ENCODE data around the gene PPP4C. TPM values are rescaled to one million over a fixed set of nuclear protein-coding genes. Genes with fewer than 3 reads are reported as not detected.

PPP4C gene
- total RNA-seq, 1 donor, result 178 TPM

GRCh38 chr16:30131869-30132475 is 56.2 kb downstream of the PPP4C start:
- Histone ChIP-seq H2AFZ (ENCODE audit: low read length) (no peak overlapping the region), H3K4me1 (ENCODE audit: insufficient read depth, low read length) (no peaks in the 10 kb centered on the region), H3K9me3 (ENCODE audit: low read depth, low read length) (no peaks in the 10 kb centered on the region), H3K79me2 (ENCODE audit: insufficient read depth, low read length) (no peaks in the 10 kb centered on the region), H3K36me3 (ENCODE audit: insufficient read depth, low read length) (no peaks in the 10 kb centered on the region), H4K20me1 (ENCODE audit: insufficient read depth, low read length) (no peaks in the 10 kb centered on the region), H3K27me3 (ENCODE audit: insufficient read depth, low read length) (no peaks in the 10 kb centered on the region), H3K4me2 (ENCODE audit: insufficient read depth, low read length) (no peak overlapping the region), H3K27ac (ENCODE audit: low read depth, low read length) (no peak overlapping the region), H3K4me3 (ENCODE audit: insufficient read depth, low read length) (no peak overlapping the region)
- TF ChIP-seq CTCF (IDR thresholded peaks at IDR 0.05; ENCODE audit: extremely low read depth, low read depth, low read length), result no peak
- no peak for DNase-seq (ENCODE audit: insufficient read length, low spot score, missing footprints)

GRCh38 chr16:30132591-30132990 is 56.8 kb downstream of the PPP4C start:
- no peaks in the 10 kb centered on the region for H3K4me1 ChIP-seq (ENCODE audit: insufficient read depth, low read length)
- no peak overlapping the region for H3K4me3 ChIP-seq (ENCODE audit: insufficient read depth, low read length)
- H2AFZ ChIP-seq (ENCODE audit: low read length), result no peak overlapping the region
- H3K36me3 ChIP-seq (ENCODE audit: insufficient read depth, low read length), result no peaks in the 10 kb centered on the region
- no peaks in the 10 kb centered on the region for H4K20me1 ChIP-seq (ENCODE audit: insufficient read depth, low read length)
- H3K27me3 ChIP-seq (ENCODE audit: insufficient read depth, low read length), result no peaks in the 10 kb centered on the region
- no peak for TF ChIP-seq CTCF (IDR thresholded peaks at IDR 0.05; ENCODE audit: extremely low read depth, low read depth, low read length)
- no peak overlapping the region for H3K27ac ChIP-seq (ENCODE audit: low read depth, low read length)
- no peak for DNase-seq (ENCODE audit: insufficient read length, low spot score, missing footprints)
- no peak overlapping the region for H3K4me2 ChIP-seq (ENCODE audit: insufficient read depth, low read length)
- no peaks in the 10 kb centered on the region for H3K79me2 ChIP-seq (ENCODE audit: insufficient read depth, low read length)
- H3K9me3 ChIP-seq (ENCODE audit: low read depth, low read length), result no peaks in the 10 kb centered on the region

Other genes starting within 250 kb of the PPP4C start
- 105 and 107 TPM in 2 replicates for gene CDIPT, start 212.8 kb upstream of the PPP4C start, total RNA-seq
- 1.5 and 2.9 TPM in 2 replicates for gene SEZ6L2, start 176.4 kb upstream of the PPP4C start, total RNA-seq
- 0.88 and 1.8 TPM in 2 replicates for gene ASPHD1, start 175.5 kb upstream of the PPP4C start, total RNA-seq
- gene KCTD13, start 149.8 kb upstream of the PPP4C start, total RNA-seq, result 8.5 and 11.9 TPM in 2 replicates
- gene TMEM219, start 113.9 kb upstream of the PPP4C start, total RNA-seq, result 74.3 and 84.0 TPM in 2 replicates
- 37.1 and 39.1 TPM in 2 replicates for gene TAOK2, start 102.1 kb upstream of the PPP4C start, total RNA-seq
- gene HIRIP3, start 80.4 kb upstream of the PPP4C start, total RNA-seq, result 3.5 and 5.8 TPM in 2 replicates
- 14.5 and 16.8 TPM in 2 replicates for gene INO80E, start 79.8 kb upstream of the PPP4C start, total RNA-seq
- gene DOC2A, start 65.0 kb upstream of the PPP4C start, total RNA-seq, result not detected in 2 replicates
- not detected in 2 replicates for gene C16orf92, start 52.8 kb upstream of the PPP4C start, total RNA-seq
- gene TLCD3B, start 44.7 kb upstream of the PPP4C start, total RNA-seq, result 0.36 TPM in 1 of 2 replicates, not detected in the other
- gene ALDOA, start 10.2 kb upstream of the PPP4C start, total RNA-seq, result 579 and 705 TPM in 2 replicates
- 0.29 and 0.36 TPM in 2 replicates for gene TBX6, start 15.9 kb downstream of the PPP4C start, total RNA-seq
- gene YPEL3, start 20.2 kb downstream of the PPP4C start, total RNA-seq, result 28.2 and 31.2 TPM in 2 replicates
- 0.36 and 0.88 TPM in 2 replicates for gene GDPD3, start 37.5 kb downstream of the PPP4C start, total RNA-seq
- gene MAPK3, start 47.2 kb downstream of the PPP4C start, total RNA-seq, result 40.2 and 40.7 TPM in 2 replicates
- 0.36 and 0.59 TPM in 2 replicates for gene CORO1A, start 107.6 kb downstream of the PPP4C start, total RNA-seq
- gene BOLA2B, start 117.7 kb downstream of the PPP4C start, total RNA-seq, result 26.8 and 64.8 TPM in 2 replicates
- 19.9 and 23.3 TPM in 2 replicates for gene SLX1A, start 117.9 kb downstream of the PPP4C start, total RNA-seq
- gene SULT1A3, start 123.3 kb downstream of the PPP4C start, total RNA-seq, result 4.1 and 6.2 TPM in 2 replicates
- 5.9 and 7.2 TPM in 2 replicates for gene NPIPB13, start 172.5 kb downstream of the PPP4C start, total RNA-seq